Peyer's patch (tissue), 4 donors: ENCODE results near the gene NDUFA9. TPM values are rescaled to one million over a fixed set of nuclear protein-coding genes. Genes with fewer than 3 reads are reported as not detected.

ENCODE experiments used
- DNase-seq, 3 donors: peaks; one replicate each; pipeline ENCODE4 v3.0.0-alpha.2; 2017 to 2019
- H3K27ac ChIP-seq, 4 donors: fragments of 200-600 bp; sonication (generic); one replicate each; pipeline ENCODE4 v1.5.1; 2016 to 2019
- H3K27me3 ChIP-seq, 2 donors: fragments of 200-600 bp; sonication (generic); one replicate each; pipeline ENCODE4 v1.5.1; 2019
- H3K36me3 ChIP-seq, 3 donors: fragments of 200-600 bp; sonication (generic); one replicate each; pipeline ENCODE4 v1.5.1; 2016 to 2019
- H3K4me1 ChIP-seq, 4 donors: fragments of 200-600 bp; sonication (generic); one replicate each; pipeline ENCODE4 v1.5.1; 2016 to 2019
- H3K4me3 ChIP-seq, 4 donors: fragments of 200-600 bp; sonication (generic); 1 replicate in 3 of 4; 2 replicates in 1 of 4; pipeline ENCODE4 v1.5.1; 2016 to 2019; ENCODE audit warnings: mild to moderate bottlenecking in 1 of 4
- H3K9me3 ChIP-seq, 4 donors: fragments of 200-600 bp; sonication (generic); one replicate each; pipeline ENCODE4 v1.5.1; 2016 to 2019; ENCODE audit warnings: mild to moderate bottlenecking in 1 of 4
- POLR2A ChIP-seq, 2 donors: fragments of 450-650 bp; IDR thresholded peaks; one replicate each; pipeline ENCODE4 v1.5.1; 2017; ENCODE audit warnings: antibody characterized with exemption in 2 of 2, mild to moderate bottlenecking in 2 of 2, moderate library complexity in 2 of 2
- total RNA-seq, 4 donors: library from RNA; depleted of rRNA; stranded (reverse); fragments of >200 nt; gene quantifications; one replicate each; pipeline ENCODE4 v1.1.0, GENCODE V29; 2016
- TF ChIP-seq, protein P1 (sequence below), 6 experiments: fragments of 450-650 bp in 4 of 6; fragments of 200-600 bp in 2 of 6; sonication (generic) in 1 of 6; IDR thresholded peaks; one replicate each; pipeline ENCODE4 v1.5.1; 2017 to 2019; ENCODE audit warnings: antibody characterized with exemption in 6 of 6, mild to moderate bottlenecking in 3 of 6, moderate library complexity in 1 of 6

Gene NDUFA9
- total RNA-seq, 4 donors from 2014 or later: 20.6 to 52.7 (median 34.0) TPM

DNA sequence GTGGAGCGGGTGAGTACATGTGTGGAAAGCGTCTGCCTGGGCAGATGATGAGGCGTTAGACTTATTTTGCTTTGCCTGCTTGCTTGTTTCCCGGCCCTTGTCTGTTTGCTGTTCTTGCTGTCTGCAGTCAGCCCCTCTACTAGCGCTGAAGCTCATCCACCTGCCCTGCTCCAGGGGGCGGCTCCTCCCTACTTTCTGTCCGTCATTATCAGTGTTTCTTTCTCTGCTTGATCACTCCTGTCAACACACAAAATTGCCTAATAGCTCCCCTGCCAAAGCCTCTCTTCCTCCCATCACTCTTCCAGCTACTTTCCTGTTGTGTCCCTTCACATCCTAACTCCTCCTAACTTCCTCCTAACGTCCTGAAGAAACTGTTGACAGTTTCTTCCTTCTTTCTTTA is 36.4 kb downstream of the NDUFA9 start:
- peaks cover 0 to 67% (median 0%) of the 10 kb centered on the region in 3 donors for H3K36me3 ChIP-seq
- DNase-seq: no peak
- H3K4me3 ChIP-seq: no peak overlapping the region
- H3K4me1 ChIP-seq: no peaks in the 10 kb centered on the region
- TF ChIP-seq POLR2A (IDR thresholded peaks at IDR 0.05): no peak
- TF ChIP-seq, protein P1, sequence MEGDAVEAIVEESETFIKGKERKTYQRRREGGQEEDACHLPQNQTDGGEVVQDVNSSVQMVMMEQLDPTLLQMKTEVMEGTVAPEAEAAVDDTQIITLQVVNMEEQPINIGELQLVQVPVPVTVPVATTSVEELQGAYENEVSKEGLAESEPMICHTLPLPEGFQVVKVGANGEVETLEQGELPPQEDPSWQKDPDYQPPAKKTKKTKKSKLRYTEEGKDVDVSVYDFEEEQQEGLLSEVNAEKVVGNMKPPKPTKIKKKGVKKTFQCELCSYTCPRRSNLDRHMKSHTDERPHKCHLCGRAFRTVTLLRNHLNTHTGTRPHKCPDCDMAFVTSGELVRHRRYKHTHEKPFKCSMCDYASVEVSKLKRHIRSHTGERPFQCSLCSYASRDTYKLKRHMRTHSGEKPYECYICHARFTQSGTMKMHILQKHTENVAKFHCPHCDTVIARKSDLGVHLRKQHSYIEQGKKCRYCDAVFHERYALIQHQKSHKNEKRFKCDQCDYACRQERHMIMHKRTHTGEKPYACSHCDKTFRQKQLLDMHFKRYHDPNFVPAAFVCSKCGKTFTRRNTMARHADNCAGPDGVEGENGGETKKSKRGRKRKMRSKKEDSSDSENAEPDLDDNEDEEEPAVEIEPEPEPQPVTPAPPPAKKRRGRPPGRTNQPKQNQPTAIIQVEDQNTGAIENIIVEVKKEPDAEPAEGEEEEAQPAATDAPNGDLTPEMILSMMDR (IDR thresholded peaks at IDR 0.05): no peak
- H3K27ac ChIP-seq: no peak overlapping the region
- no peaks in the 10 kb centered on the region for H3K9me3 ChIP-seq
- H3K27me3 ChIP-seq: no peaks in the 10 kb centered on the region

DNA sequence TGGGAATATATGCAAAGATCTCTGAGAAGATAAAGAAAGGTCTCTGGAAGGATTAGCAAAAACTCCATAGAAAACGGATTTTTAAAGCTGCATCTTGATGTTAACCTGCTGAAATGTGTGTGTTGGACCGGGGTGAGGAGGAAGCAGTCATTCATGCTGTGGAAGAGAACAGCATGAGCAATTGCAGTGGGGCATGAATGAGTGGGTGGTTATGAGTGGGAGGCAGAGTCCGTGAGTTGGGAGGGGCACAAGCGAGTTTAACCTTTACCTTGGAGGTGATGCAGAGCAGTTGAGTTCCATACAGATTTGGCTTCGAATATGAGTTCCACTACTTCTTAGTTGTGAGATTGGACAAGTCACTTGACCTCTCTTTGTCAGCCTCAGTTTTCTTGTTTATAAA is 41.8 kb downstream of the NDUFA9 start:
- Histone ChIP-seq H3K36me3 (peaks cover 0 to 29% (median 0%) of the 10 kb centered on the region in 3 donors), H3K27me3 (no peaks in the 10 kb centered on the region), H3K27ac (no peak overlapping the region), H3K4me1 (no peaks in the 10 kb centered on the region), H3K4me3 (no peak overlapping the region), H3K9me3 (no peaks in the 10 kb centered on the region)
- no peak for TF ChIP-seq POLR2A (IDR thresholded peaks at IDR 0.05)
- TF ChIP-seq, protein P1 (IDR thresholded peaks at IDR 0.05): no peak
- DNase-seq: no peak

Other genes with a start within 250 kb of the NDUFA9 start
- gene FGF6, start 203.3 kb upstream of the NDUFA9 start, total RNA-seq: not detected
- gene RAD51AP1, start 110.2 kb upstream of the NDUFA9 start, total RNA-seq: 10 to 100 TPM in 1 of 4 donors, 1 to 10 TPM in 3; 2.3 to 35.5 (median 3.5) TPM
- gene DYRK4, start 86.9 kb upstream of the NDUFA9 start, total RNA-seq: 10 to 100 TPM; 13.1 to 71.0 (median 27.4) TPM
- gene AKAP3, start 63 bp upstream of the NDUFA9 start, total RNA-seq: 1 to 10 TPM in 2 of 4 donors, under 1 TPM in 1, not detected in 1; 0.67 to 3.0 (median 2.4) TPM
- 10 to 100 TPM; 17.7 to 58.6 (median 31.5) TPM for gene GALNT8, start 71.3 kb downstream of the NDUFA9 start, total RNA-seq